ENCODE results near the gene RAD51D. TPM values are rescaled to one million over a fixed set of nuclear protein-coding genes. Genes with fewer than 3 reads are reported as not detected.

Gene RAD51D
- total RNA-seq, 2 donors from 2014 or later: 6.5 to 25.1 TPM

- Histone ChIP-seq H3K4me3 (peak within 1 kb of the TSS; percentile 80), H3K36me3 (peaks cover 16% of the 10 kb centered on the region), H3K27me3 (replicated peaks; ENCODE audit: insufficient read depth) (no peaks in the 10 kb centered on the region), H3K4me1 (ENCODE audit: control insufficient read depth in 1 of 2, low read depth in 2 of 2) (peaks cover 7 to 14% of the 10 kb centered on the region in 2 donors), H3K9me3 (no peaks in the 10 kb centered on the region), H3K27ac (no peak within 1 kb of the TSS)
- DNase-seq (ENCODE audit: low spot score) (peak; percentile 24), ATAC-seq (ENCODE audit: insufficient number of reproducible peaks, low FRiP score, low read depth) (peak; percentile 62)
- peak; percentile 90 for TF ChIP-seq CTCF (IDR thresholded peaks at IDR 0.05)
Measured at GRCh38 chr17:35141681-35142466, 22.2 kb upstream of the RAD51D start, which contains the start of gene NLE1. NLE1 (minus strand) TSS chr17:35142303; CDS start chr17:35142275, 28 bp downstream.

GRCh38 chr17:35138218-35138617 lies 18.6 kb upstream of the RAD51D start:
- H3K4me1 ChIP-seq (ENCODE audit: control insufficient read depth in 1 of 2, low read depth in 2 of 2): peaks cover 7 to 14% of the 10 kb centered on the region in 2 donors

GRCh38 chr17:35135322-35135721 lies 15.7 kb upstream of the RAD51D start:
- H3K36me3 ChIP-seq: peaks cover 59% of the 10 kb centered on the region
- H3K4me3 ChIP-seq: no peak overlapping the region
- no peaks in the 10 kb centered on the region for H3K9me3 ChIP-seq
- H3K27me3 ChIP-seq (replicated peaks; ENCODE audit: insufficient read depth): no peaks in the 10 kb centered on the region
- peaks cover 0 to 2% of the 10 kb centered on the region in 2 donors for H3K4me1 ChIP-seq (ENCODE audit: control insufficient read depth in 1 of 2, low read depth in 2 of 2)
- H3K27ac ChIP-seq: no peak overlapping the region
- ATAC-seq (ENCODE audit: insufficient number of reproducible peaks, low FRiP score, low read depth) (no peak), DNase-seq (ENCODE audit: low spot score) (no peak)
- no peak for TF ChIP-seq CTCF (IDR thresholded peaks at IDR 0.05)

More at GRCh38 chr17:35138218-35138617, 18.6 kb upstream of the RAD51D start:
- Histone ChIP-seq H3K9me3 (no peaks in the 10 kb centered on the region), H3K4me3 (no peak overlapping the region), H3K27me3 (replicated peaks; ENCODE audit: insufficient read depth) (no peaks in the 10 kb centered on the region), H3K36me3 (peaks cover 46% of the 10 kb centered on the region), H3K27ac (no peak overlapping the region)
- no peak for DNase-seq (ENCODE audit: low spot score)
- no peak for ATAC-seq (ENCODE audit: insufficient number of reproducible peaks, low FRiP score, low read depth)
- no peak for TF ChIP-seq CTCF (IDR thresholded peaks at IDR 0.05)

GRCh38 chr17:35132816-35133550 lies 13.3 kb upstream of the RAD51D start:
- ATAC-seq (ENCODE audit: insufficient number of reproducible peaks, low FRiP score, low read depth) (no peak), DNase-seq (ENCODE audit: low spot score) (no peak)
- no peak for TF ChIP-seq CTCF (IDR thresholded peaks at IDR 0.05)
- Histone ChIP-seq H3K27ac (no peak overlapping the region), H3K9me3 (no peaks in the 10 kb centered on the region), H3K4me1 (ENCODE audit: control insufficient read depth in 1 of 2, low read depth in 2 of 2) (no peaks in the 10 kb centered on the region), H3K36me3 (peaks cover 53% of the 10 kb centered on the region), H3K4me3 (no peak overlapping the region), H3K27me3 (replicated peaks; ENCODE audit: insufficient read depth) (no peaks in the 10 kb centered on the region)

- DNase-seq (ENCODE audit: low spot score): no peak
- no peaks in the 10 kb centered on the region for H3K9me3 ChIP-seq
- ATAC-seq (ENCODE audit: insufficient number of reproducible peaks, low FRiP score, low read depth): no peak
- no peak for TF ChIP-seq CTCF (IDR thresholded peaks at IDR 0.05)
- no peaks in the 10 kb centered on the region for H3K4me1 ChIP-seq (ENCODE audit: control insufficient read depth in 1 of 2, low read depth in 2 of 2)
- no peak overlapping the region for H3K4me3 ChIP-seq
- H3K36me3 ChIP-seq: peaks cover 46% of the 10 kb centered on the region
- H3K27me3 ChIP-seq (replicated peaks; ENCODE audit: insufficient read depth): no peaks in the 10 kb centered on the region
- H3K27ac ChIP-seq: no peak overlapping the region
Measured at GRCh38 chr17:35132099-35132498, 12.4 kb upstream of the RAD51D start.
